ENCODE data around the gene SLC37A2.
A peak's percentile ranks its signal among the peaks of the same experiment; 100 is the strongest.
"Not testable (repeated sequence)": the region's sequence is repeated elsewhere in the genome, so short reads cannot be mapped to it uniquely, and the experiment has no call there.

The SLC37A2 gene

DNA sequence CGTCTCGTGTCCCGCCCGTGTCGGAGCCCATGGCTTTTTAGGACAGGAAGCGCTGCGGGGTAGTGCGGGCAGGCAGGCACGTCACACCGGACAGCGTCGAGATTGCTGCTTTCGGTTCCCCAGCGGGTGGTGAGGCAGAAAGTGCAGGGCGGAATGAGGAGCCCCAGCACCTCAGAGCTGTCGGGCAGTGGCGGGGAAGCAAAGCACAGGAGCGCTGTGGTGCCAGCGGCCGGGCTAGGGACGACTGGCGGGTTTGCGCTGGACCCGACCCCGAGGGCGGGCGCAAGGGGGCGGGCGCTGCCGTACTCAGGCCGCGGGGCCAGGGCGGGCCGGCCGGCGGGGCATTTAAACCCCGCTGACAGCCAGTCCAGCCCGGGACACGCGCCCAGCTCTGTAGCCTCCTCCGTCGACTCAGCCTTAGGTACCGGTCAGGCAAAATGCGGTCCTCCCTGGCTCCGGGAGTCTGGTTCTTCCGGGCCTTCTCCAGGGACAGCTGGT lies at the start of gene SLC37A2:
TSS of gene SLC37A2 (plus strand) at position 375 of the 498 bp plus-strand sequence. CDS start at position 438, 63 bp downstream.
- DNase-seq: peak; percentile 13 to 33

DNA sequence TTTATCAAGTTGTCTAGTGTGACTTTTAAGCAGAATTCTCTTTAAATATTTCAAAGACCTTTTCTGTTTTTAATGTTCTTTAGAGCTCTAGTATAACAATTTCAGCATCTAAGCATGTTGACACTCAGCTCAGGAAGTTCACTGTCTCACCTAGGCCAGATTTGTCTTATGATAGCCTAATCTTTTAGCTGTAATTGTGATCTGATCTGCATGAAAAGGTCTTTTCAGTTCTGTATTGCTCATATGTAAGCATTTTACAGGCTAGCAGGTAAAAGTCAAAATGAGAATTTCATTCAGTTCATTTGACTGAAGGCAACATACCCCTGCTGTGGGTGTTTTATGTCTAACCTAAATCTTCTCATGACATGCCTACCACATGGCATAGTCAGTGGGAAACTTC lies 46.7 kb upstream of the SLC37A2 start:
- DNase-seq: no peak

- DNase-seq: no peak
These were observed 42.8 kb upstream of the SLC37A2 start for GRCh38 chr11:125020342-125020741.

GRCh38 chr11:125022551-125022950 lies 40.6 kb upstream of the SLC37A2 start:
- no peak for DNase-seq

DNA sequence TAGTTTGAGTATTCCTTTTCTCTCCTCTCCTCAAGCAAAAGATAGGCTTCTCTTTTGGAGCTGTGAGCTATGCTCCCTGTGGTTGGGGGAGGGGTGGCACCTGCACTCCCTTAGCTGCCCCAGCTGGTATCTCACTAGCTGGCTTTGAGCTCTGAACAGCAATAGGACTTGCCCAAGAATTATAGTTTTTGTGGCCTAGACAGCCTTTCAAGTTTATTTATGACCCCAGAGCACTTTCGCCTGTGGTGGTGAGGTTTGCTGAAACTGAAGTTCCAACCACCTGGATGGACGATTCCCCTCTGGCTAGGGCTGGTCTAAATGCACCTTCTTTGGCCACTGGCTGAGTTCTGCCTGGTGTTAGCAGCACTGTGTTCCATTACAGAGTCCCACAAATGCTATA lies 37.1 kb upstream of the SLC37A2 start:
- DNase-seq: no peak

- DNase-seq: not testable (repeated sequence)
These were observed 33.7 kb upstream of the SLC37A2 start for GRCh38 chr11:125029431-125029830.

- no peak for DNase-seq
These were observed 26.2 kb upstream of the SLC37A2 start for GRCh38 chr11:125036933-125037332.

DNA sequence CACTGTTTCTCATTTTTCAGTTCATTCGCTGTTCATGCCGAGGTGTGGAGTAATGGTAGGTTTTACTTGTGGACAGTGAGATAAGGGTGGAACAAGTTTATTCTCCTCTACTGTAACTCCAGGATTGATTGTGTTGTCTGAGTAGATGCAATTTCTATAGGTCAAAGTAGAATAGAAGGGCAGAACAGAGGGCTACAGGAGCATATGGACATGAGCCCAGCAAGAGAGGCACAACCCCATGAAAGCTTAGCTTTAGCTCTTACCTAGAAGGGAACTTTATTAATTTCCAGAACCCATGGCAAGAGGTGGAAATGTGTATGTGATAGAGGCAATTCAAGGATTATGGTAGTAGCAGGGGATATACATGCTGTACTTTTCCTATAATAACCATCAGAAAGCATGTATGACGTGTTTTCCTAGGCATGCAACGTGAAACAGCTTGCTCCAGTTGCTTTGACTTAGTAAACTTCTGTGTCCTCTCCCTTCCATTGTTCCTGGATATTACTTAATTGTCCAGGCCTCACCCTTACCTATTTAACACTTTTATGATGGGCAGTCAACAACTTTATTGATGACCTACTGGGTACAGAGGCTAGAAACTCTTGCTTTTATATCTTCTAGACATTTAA lies 13.8 kb upstream of the SLC37A2 start:
- no peak for DNase-seq

- no peak for DNase-seq
These were observed 11.1 kb upstream of the SLC37A2 start for GRCh38 chr11:125052047-125052446.

DNA sequence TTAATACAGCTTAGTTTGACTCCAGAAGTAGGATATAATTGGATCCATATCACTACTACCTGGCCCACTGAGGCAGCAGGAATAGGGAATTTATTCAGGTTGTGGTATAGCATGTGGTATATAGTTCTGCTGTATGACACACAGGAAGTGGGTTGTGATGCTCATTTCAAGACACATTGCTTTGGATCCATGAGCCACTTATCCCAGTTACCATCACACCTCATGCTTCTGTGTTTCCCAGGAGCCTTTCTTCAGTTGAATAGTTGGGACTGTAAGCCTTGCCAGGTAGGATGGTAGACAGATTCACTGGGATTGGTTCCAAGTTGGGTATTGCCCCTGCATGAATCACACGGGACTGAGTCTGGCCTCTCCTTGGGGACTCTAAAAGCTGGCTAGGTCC lies 9.9 kb upstream of the SLC37A2 start:
- no peak for DNase-seq

DNA sequence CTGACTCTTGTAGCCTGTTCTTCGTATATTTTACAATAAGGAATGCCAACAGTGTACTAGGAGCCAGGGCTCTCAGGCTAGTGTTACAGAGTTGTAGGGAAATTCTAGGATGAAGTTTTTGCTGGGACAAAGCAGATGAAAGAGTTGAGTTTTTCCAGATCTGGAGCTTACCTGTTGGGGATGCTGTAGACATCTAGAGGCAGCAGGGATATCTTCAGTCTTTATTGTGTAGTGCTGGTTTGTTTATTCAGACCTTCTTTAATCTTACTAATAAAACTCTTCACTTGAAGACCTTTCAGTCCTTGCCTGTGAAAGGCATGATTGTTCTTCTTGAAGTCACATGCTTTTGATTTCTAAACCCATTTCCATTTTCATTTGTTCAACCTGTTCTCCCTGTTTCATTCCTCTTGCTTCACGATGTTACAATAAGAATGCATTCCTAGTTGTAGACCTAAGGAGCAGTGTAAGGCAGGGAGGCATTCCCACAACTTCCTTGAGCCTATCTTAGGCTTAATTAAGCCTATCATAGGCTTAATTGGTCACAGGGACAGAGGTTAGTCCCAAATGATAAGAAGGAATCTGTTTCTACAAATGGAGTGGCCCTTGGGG lies 7.9 kb upstream of the SLC37A2 start:
- no peak for DNase-seq

DNA sequence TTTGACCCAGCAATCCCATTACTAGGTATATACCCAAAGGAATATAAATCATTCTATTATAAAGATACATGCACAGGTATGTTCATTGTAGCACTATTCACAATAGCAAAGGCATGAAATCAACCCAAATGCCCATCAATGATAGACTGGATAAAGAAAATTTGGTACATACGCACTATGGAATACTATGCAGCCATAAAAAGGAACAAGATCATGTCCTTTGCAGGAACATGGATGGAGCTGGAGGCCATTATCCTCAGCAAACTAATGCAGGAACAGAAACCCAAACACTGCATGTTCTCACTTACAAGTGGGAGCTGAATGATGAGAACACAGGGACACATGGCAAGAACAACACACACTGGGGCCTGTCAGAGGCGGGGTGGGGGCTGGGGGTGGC lies 7.0 kb upstream of the SLC37A2 start:
- not testable (repeated sequence) for DNase-seq

DNA sequence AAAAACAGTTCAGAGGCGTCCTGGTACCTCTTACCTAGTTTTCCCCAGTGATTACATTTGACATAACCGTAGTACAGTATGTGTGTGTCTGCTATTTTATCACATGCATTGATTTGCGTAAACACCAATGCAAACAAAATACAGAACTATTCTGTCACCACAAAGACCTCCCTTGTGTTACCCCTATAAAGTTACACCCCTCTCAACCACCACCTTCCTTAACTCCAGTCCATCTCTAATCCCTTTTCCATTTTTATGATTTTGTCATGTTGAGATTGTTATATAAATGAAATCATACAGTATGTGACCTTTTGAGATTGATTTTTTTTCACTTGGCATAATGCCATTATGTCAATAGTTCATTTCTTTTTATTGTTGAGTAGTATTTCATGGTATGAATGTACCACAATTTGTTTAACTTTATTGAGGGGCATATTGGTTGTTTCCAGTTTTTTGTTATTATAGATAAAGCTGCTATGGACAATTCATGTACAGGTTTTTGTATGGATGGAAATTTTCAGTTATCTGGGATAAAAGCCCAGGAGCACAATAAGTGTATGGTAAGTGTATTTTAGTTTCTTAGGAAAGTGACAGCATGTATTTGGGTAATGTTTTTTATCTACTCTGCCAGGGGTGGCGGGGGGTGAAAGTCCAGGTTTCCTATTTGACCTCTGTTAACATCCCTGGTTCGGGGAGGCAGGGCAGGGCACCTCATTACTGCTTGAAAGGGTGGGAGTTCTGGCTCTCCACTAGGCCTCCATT lies 6.0 kb upstream of the SLC37A2 start:
- DNase-seq: no peak

DNA sequence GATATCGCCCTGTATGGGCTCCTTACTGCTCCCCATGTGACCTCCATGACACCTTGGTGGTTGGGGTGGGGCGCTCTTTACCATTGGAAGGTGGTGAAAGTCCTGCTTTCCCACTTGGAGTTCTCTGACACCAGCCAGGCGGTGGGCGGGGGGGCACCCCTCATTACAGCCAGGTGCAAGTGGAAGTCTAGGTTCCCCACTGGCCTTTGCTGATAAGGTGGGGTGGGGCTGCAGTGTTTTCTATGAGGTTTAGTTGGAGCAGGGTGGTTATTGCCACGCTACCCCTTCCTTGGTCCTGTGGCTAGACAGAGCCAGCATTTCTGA lies 5.5 kb upstream of the SLC37A2 start:
- no peak for DNase-seq

DNA sequence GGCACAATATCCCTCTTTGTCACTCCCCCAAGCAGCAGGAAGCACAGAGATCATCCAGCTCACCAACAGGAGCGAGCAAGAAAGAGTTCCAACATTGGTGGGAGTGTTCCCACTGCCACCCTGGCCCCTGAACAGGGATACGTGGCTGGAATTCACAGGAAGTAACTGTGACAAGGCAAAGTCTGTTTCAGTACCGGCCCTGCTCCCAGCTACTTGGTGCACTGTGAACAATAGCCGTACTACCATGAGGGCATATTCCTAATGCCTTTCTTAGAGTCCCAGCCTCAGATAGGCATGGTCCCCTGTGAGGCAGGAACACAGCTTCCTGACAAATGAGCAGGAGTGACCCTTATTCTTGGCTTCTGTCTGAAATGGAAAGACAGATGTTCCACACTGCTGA lies 1.8 kb upstream of the SLC37A2 start:
- no peak for DNase-seq

DNA sequence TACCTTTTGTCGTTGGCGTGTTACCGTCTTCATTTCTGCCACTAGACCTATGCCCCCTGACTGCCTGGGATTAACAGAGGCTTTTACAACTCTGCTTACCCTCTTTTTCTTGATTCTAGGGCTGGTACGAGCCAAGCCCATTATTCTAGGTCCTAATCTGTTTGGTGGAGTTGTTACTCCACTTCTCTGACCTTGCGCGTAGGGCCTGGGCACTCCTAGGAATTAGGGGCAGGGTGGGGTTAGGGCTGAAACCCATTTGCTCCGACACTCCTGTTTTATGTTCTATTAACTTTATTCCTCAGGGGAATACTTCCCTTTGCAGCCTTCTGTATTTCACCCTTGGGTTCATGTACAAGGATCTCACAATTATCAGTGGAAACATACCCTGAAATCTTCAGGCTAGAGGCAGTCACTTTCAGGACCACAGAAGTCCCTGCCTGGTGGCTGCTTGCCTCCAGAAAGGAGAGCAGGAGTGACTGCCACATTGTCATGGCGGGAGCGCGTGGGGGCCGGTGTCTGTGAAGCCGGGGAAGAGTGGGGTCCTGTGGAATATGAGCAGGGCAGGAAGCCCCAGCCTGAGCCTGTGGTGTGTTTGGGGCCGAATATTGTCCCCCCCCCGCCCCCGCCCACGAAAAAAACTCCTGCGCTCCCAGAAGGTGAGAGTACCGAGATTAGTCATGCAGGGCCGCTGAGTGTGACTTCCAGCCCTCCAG lies 731 bp upstream of the SLC37A2 start:
- DNase-seq: no peak

DNA sequence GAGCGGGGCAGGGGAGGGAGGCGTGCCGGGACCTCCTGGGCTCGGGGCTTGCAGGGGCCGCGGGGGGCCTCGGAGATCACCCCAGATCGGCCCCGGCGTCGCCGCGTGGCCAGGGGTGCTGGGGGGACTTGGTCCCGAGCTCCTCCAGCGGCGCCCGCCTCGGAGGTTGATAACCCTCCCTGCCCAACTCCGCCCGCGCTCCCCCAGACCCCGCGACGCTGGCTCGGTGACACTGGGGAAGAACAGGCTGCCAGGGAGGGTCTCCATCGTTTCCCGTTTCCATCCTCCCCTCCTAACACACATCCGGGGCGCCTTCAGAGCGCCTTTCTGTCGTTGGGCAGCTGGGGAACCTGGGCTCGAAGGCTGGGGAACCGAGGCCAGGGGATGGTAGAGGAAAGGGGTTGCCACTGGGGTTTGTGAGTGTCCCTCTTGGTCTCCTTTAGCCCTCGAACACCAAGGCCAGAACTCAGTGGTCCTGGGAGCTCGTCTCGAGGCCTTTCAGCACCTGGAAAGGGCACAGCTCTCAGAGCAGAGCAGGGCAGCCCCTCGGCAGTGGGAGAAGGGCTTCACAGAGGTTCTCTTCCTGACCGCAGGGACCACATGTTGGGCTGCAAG lies 431 bp downstream of the SLC37A2 start:
- no peak for DNase-seq

- DNase-seq: no peak
These were observed 965 bp downstream of the SLC37A2 start for GRCh38 chr11:125064070-125064469.

GRCh38 chr11:125068368-125068767 lies 5.3 kb downstream of the SLC37A2 start:
- DNase-seq: no peak

GRCh38 chr11:125069008-125069407 lies 5.9 kb downstream of the SLC37A2 start:
- DNase-seq: no peak

DNA sequence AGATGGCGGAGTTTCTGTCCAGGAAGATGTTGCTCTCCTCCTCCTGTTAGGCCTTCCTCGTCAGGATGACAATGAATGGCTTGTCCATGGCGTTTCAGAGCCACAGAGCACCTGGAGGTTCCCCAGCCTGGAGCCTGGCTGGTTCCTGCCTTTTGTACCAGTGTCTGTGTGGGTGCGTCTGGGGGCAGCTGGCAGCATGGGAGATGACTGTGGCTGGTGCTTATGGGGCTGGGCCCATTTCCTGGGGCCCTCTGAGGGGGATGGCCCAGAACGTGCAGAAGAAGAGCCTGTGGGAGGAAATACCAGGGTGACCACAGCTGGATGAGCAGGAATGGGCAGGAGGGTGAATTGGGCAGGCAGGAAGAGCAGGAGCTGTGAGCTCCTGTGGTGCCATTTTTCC lies 6.7 kb downstream of the SLC37A2 start:
- no peak for DNase-seq

DNA sequence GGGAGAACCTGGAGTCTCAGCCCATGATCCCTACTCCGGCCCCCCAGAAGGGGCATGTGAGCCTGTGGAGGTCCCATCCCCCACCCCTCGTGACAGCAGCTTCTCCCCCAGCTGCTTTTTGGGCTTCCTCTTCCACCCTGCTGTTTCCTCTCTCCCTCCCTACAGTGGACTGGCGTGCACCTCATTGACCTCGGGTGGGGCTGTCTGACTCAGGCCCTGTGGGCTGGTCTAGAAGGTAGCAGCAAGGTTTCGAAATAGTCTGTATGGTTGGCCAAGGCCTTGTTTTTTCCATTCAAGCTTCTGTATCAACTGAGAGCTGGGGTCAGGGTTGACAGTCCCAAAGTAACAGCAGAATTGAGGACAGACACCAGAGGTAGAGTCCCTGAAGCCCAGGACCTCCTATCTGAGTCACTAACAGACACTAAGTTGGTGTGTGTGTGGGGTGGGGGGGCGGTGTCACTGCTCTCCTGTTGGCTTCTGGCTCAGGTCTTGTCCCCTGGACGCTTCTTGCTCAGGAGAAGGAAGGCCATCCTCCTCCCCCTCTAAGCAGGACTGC lies 7.7 kb downstream of the SLC37A2 start:
- DNase-seq: no peak

- DNase-seq: no peak
These were observed 8.3 kb downstream of the SLC37A2 start for GRCh38 chr11:125071435-125071834.

All from NCI-H1930 (cell line).